ENCODE measurements around the gene MPC1L. TPM values are rescaled to one million over a fixed set of nuclear protein-coding genes. Genes with fewer than 3 reads are reported as not detected.
"Not testable (repeated sequence)": the region's sequence is repeated elsewhere in the genome, so short reads cannot be mapped to it uniquely, and the experiment has no call there.

Gene MPC1L
- total RNA-seq, 6 donors from 2014 or later: not detected

GRCh38 chrX:40582811-40583210 lies 40.4 kb upstream of the MPC1L start:
- no peak for DNase-seq

DNA sequence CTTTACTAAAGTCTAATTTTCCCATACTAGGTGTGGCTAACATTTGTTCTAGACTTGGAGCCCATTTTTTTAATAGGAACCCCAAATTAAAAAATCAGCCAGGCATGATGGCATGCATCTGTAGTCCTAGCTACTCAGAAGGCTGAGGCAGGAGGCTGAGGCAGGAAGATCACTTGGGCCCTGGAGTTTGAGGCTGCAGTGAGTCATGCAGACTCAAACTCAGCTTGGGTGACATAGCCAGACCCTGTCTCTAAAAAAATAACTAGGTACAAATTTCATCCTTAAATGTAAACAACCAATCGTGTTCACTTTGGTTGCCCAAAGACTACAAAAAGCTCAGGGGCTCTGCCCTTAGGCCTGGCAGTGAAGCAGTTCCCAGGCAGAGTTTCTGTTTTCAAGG lies 35.6 kb upstream of the MPC1L start:
- ATAC-seq (ENCODE audit: low FRiP score in 2 of 2); H3K9me3 ChIP-seq; DNase-seq; H3K4me3 ChIP-seq; H3K27me3 ChIP-seq; H3K4me1 ChIP-seq; H3K27ac ChIP-seq: not testable (repeated sequence)
- peaks cover 0 to 29% (median 6%) of the 10 kb centered on the region in 4 donors for H3K36me3 ChIP-seq
- 38 to 45% methylated on average over 1 of the region's 1 CpG for WGBS, 2 donors

More at GRCh38 chrX:40582811-40583210, 40.4 kb upstream of the MPC1L start:
- no peak overlapping the region for H3K27ac ChIP-seq
- no peak for ATAC-seq (ENCODE audit: low FRiP score in 2 of 2)
- H3K9me3 ChIP-seq: no peaks in the 10 kb centered on the region
- WGBS, 2 donors: 80 to 89% methylated on average over 2 of the region's 2 CpGs
- H3K4me1 ChIP-seq: peaks cover 4 to 10% (median 8%) of the 10 kb centered on the region in 4 donors
- no peaks in the 10 kb centered on the region for H3K36me3 ChIP-seq
- TF ChIP-seq EP300 (IDR thresholded peaks at IDR 0.05) (no peak), POLR2AphosphoS5 (IDR thresholded peaks at IDR 0.05) (no peak), POLR2A (IDR thresholded peaks at IDR 0.05) (no peak)
- TF ChIP-seq, protein P1, sequence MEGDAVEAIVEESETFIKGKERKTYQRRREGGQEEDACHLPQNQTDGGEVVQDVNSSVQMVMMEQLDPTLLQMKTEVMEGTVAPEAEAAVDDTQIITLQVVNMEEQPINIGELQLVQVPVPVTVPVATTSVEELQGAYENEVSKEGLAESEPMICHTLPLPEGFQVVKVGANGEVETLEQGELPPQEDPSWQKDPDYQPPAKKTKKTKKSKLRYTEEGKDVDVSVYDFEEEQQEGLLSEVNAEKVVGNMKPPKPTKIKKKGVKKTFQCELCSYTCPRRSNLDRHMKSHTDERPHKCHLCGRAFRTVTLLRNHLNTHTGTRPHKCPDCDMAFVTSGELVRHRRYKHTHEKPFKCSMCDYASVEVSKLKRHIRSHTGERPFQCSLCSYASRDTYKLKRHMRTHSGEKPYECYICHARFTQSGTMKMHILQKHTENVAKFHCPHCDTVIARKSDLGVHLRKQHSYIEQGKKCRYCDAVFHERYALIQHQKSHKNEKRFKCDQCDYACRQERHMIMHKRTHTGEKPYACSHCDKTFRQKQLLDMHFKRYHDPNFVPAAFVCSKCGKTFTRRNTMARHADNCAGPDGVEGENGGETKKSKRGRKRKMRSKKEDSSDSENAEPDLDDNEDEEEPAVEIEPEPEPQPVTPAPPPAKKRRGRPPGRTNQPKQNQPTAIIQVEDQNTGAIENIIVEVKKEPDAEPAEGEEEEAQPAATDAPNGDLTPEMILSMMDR (IDR thresholded peaks at IDR 0.05): no peak
- H3K27me3 ChIP-seq: no peaks in the 10 kb centered on the region
- H3K4me3 ChIP-seq: no peak overlapping the region

- not testable (repeated sequence) for DNase-seq; H3K27ac ChIP-seq; H3K4me3 ChIP-seq; H3K27me3 ChIP-seq; ATAC-seq (ENCODE audit: low FRiP score in 2 of 2); H3K4me1 ChIP-seq; H3K9me3 ChIP-seq
- H3K36me3 ChIP-seq: peaks cover 0 to 38% (median 6%) of the 10 kb centered on the region in 4 donors
- 87 to 92% methylated on average over 6 of the region's 6 CpGs for WGBS, 2 donors
These were observed 33.5 kb upstream of the MPC1L start for GRCh38 chrX:40589616-40590321.

DNA sequence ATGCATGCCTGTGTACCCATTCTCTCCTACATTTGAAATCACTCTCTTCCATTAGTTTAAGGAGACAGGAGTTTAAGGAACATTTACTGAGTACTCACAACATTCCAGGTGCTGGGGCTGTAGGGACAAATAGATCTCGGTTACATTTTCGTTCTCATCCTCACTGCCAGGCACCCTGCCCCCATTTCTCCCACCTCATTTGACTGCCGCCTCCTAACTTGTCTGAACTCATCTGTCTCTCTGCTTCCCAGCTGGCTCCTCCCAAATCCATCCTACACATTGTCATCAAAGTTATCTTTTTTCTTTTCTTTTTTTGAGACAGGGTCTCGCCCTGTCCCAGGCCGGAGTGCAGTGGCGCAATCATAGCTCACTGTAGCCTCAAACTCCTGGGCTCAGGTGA lies 19.8 kb upstream of the MPC1L start:
- H3K9me3 ChIP-seq: no peaks in the 10 kb centered on the region
- TF ChIP-seq EP300 (IDR thresholded peaks at IDR 0.05): no peak
- TF ChIP-seq POLR2A (IDR thresholded peaks at IDR 0.05): no peak
- no peak for TF ChIP-seq POLR2AphosphoS5 (IDR thresholded peaks at IDR 0.05)
- TF ChIP-seq, protein P1 (IDR thresholded peaks at IDR 0.05): no peak
- no peak for ATAC-seq (ENCODE audit: low FRiP score in 2 of 2)
- no peak overlapping the region for H3K27ac ChIP-seq
- WGBS, 2 donors: 89 to 92% methylated on average over 6 of the region's 6 CpGs
- H3K4me3 ChIP-seq: no peak overlapping the region
- DNase-seq: no peak
- peaks cover 0 to 33% (median 6%) of the 10 kb centered on the region in 4 donors for H3K36me3 ChIP-seq
- H3K27me3 ChIP-seq: no peaks in the 10 kb centered on the region
- no peaks in the 10 kb centered on the region for H3K4me1 ChIP-seq

- no peak overlapping the region for H3K27ac ChIP-seq
- DNase-seq (no peak), ATAC-seq (ENCODE audit: low FRiP score in 2 of 2) (no peak)
- TF ChIP-seq, protein P1 (IDR thresholded peaks at IDR 0.05): no peak
- TF ChIP-seq POLR2AphosphoS5 (IDR thresholded peaks at IDR 0.05): no peak
- TF ChIP-seq EP300 (IDR thresholded peaks at IDR 0.05): no peak
- no peak for TF ChIP-seq POLR2A (IDR thresholded peaks at IDR 0.05)
- WGBS, 2 donors: 69 to 77% methylated on average over 3 of the region's 3 CpGs
- H3K9me3 ChIP-seq: no peaks in the 10 kb centered on the region
- H3K36me3 ChIP-seq: peaks cover 0 to 9% (median 2%) of the 10 kb centered on the region in 4 donors
- H3K4me1 ChIP-seq: no peaks in the 10 kb centered on the region
- H3K4me3 ChIP-seq: no peak overlapping the region
- no peaks in the 10 kb centered on the region for H3K27me3 ChIP-seq
These were observed 15.8 kb upstream of the MPC1L start for GRCh38 chrX:40607381-40607780.

DNA sequence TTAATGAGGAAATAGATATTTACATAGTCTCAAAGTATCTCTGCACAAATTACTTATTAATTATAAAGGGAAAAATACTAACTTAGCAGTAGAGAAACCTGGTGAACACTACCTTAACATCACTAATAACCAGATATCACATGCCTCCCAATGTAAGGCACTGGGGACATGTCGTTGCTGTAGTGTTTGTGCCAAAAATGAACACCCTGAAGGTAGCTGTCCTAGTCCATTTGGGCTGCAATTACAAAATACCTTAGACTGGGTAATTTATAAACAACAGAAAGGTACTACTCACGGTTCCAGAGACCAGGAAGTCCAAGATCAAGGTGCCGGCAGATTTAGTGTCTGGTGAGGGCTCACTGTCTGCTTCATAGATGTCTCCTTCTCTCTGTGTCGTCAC lies 10.7 kb upstream of the MPC1L start:
- TF ChIP-seq POLR2AphosphoS5 (IDR thresholded peaks at IDR 0.05) (no peak), POLR2A (IDR thresholded peaks at IDR 0.05) (no peak)
- TF ChIP-seq, protein P1 (IDR thresholded peaks at IDR 0.05): no peak
- H3K9me3 ChIP-seq: no peaks in the 10 kb centered on the region
- H3K27me3 ChIP-seq: no peaks in the 10 kb centered on the region
- no peak for ATAC-seq (ENCODE audit: low FRiP score in 2 of 2)
- no peaks in the 10 kb centered on the region for H3K36me3 ChIP-seq
- H3K27ac ChIP-seq: no peak overlapping the region
- no peak for DNase-seq
- 53 to 60% methylated on average over 1 to 4 of the region's 4 CpGs for WGBS, 2 donors
- no peaks in the 10 kb centered on the region for H3K4me1 ChIP-seq
- no peak overlapping the region for H3K4me3 ChIP-seq
